Measurements from ENCODE around the gene RBM47. TPM values are rescaled to one million over a fixed set of nuclear protein-coding genes. Genes with fewer than 3 reads are reported as not detected.
A peak's percentile ranks its signal among the peaks of the same experiment; 100 is the strongest.

RBM47 gene
- total and polyA plus RNA-seq, 9 of the 15 experiments (the other 6 are each of a cell fraction or from before 2014, with no cell fraction given): 1.4 to 6.4 (median 3.3) TPM

DNA sequence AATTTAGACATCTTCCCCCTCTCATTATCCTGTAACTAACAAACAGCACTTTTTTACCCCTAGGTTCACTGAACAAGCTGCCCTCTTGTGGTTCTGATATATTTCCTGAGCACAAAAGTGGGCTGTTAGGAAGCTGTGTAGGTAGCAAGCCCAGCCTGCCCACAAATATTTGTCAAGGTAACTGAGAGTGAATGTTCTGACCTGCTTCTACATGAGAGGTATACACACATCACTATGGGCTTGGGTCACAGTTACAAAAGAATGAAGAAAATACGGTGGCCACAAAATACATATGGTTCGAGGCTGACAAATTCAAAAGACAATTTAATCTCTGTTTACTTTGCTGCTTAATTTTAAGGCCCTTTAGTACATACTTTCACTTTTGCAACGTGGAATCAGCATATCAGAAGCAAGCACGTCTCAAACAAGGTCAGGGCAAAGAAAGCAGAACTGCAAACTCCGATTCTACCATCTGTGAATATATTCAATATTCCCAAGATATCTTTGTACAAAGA lies 78.7 kb downstream of the RBM47 start (continued):
- no peak for TF ChIP-seq CHD1 (IDR thresholded peaks at IDR 0.05; ENCODE audit: low read length)
- TF ChIP-seq, protein P1, sequence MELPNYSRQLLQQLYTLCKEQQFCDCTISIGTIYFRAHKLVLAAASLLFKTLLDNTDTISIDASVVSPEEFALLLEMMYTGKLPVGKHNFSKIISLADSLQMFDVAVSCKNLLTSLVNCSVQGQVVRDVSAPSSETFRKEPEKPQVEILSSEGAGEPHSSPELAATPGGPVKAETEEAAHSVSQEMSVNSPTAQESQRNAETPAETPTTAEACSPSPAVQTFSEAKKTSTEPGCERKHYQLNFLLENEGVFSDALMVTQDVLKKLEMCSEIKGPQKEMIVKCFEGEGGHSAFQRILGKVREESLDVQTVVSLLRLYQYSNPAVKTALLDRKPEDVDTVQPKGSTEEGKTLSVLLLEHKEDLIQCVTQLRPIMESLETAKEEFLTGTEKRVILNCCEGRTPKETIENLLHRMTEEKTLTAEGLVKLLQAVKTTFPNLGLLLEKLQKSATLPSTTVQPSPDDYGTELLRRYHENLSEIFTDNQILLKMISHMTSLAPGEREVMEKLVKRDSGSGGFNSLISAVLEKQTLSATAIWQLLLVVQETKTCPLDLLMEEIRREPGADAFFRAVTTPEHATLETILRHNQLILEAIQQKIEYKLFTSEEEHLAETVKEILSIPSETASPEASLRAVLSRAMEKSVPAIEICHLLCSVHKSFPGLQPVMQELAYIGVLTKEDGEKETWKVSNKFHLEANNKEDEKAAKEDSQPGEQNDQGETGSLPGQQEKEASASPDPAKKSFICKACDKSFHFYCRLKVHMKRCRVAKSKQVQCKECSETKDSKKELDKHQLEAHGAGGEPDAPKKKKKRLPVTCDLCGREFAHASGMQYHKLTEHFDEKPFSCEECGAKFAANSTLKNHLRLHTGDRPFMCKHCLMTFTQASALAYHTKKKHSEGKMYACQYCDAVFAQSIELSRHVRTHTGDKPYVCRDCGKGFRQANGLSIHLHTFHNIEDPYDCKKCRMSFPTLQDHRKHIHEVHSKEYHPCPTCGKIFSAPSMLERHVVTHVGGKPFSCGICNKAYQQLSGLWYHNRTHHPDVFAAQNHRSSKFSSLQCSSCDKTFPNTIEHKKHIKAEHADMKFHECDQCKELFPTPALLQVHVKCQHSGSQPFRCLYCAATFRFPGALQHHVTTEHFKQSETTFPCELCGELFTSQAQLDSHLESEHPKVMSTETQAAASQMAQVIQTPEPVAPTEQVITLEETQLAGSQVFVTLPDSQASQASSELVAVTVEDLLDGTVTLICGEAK (IDR thresholded peaks at IDR 0.05): 0 out of 2 replicates have a peak, but pooled peaks have one; percentile 20
- TF ChIP-seq, protein P1 (CRISPR knock-in tag; IDR thresholded peaks at IDR 0.05): no peak
- TF ChIP-seq, protein P2, sequence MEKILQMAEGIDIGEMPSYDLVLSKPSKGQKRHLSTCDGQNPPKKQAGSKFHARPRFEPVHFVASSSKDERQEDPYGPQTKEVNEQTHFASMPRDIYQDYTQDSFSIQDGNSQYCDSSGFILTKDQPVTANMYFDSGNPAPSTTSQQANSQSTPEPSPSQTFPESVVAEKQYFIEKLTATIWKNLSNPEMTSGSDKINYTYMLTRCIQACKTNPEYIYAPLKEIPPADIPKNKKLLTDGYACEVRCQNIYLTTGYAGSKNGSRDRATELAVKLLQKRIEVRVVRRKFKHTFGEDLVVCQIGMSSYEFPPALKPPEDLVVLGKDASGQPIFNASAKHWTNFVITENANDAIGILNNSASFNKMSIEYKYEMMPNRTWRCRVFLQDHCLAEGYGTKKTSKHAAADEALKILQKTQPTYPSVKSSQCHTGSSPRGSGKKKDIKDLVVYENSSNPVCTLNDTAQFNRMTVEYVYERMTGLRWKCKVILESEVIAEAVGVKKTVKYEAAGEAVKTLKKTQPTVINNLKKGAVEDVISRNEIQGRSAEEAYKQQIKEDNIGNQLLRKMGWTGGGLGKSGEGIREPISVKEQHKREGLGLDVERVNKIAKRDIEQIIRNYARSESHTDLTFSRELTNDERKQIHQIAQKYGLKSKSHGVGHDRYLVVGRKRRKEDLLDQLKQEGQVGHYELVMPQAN (IDR thresholded peaks at IDR 0.05; ENCODE audit: borderline replicate concordance): no peak
- no peak for TF ChIP-seq ZNF444 (CRISPR knock-in tag; IDR thresholded peaks at IDR 0.05)
- TF ChIP-seq ZBTB7A (IDR thresholded peaks at IDR 0.05; ENCODE audit: borderline replicate concordance, control insufficient read depth, low read depth, low read length): no peak
- no peak for TF ChIP-seq ZNF830 (CRISPR knock-in tag; IDR thresholded peaks at IDR 0.05)
- TF ChIP-seq KDM2B (CRISPR knock-in tag; IDR thresholded peaks at IDR 0.05): no peak
- TF ChIP-seq, protein P3, sequence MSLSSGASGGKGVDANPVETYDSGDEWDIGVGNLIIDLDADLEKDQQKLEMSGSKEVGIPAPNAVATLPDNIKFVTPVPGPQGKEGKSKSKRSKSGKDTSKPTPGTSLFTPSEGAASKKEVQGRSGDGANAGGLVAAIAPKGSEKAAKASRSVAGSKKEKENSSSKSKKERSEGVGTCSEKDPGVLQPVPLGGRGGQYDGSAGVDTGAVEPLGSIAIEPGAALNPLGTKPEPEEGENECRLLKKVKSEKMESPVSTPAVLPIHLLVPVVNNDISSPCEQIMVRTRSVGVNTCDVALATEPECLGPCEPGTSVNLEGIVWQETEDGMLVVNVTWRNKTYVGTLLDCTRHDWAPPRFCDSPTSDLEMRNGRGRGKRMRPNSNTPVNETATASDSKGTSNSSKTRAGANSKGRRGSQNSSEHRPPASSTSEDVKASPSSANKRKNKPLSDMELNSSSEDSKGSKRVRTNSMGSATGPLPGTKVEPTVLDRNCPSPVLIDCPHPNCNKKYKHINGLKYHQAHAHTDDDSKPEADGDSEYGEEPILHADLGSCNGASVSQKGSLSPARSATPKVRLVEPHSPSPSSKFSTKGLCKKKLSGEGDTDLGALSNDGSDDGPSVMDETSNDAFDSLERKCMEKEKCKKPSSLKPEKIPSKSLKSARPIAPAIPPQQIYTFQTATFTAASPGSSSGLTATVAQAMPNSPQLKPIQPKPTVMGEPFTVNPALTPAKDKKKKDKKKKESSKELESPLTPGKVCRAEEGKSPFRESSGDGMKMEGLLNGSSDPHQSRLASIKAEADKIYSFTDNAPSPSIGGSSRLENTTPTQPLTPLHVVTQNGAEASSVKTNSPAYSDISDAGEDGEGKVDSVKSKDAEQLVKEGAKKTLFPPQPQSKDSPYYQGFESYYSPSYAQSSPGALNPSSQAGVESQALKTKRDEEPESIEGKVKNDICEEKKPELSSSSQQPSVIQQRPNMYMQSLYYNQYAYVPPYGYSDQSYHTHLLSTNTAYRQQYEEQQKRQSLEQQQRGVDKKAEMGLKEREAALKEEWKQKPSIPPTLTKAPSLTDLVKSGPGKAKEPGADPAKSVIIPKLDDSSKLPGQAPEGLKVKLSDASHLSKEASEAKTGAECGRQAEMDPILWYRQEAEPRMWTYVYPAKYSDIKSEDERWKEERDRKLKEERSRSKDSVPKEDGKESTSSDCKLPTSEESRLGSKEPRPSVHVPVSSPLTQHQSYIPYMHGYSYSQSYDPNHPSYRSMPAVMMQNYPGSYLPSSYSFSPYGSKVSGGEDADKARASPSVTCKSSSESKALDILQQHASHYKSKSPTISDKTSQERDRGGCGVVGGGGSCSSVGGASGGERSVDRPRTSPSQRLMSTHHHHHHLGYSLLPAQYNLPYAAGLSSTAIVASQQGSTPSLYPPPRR (CRISPR knock-in tag; IDR thresholded peaks at IDR 0.05; ENCODE audit: borderline replicate concordance): no peak
